Stimulated activated CD4-positive, alpha-beta T cell treated with anti-CD3 and anti-CD28 coated beads, TNF-alpha, amount 100 ng/mL, for 24 hours (primary cell): ENCODE measurements around the gene DNAJA3.

Experiments used
- DNase-seq, 3 experiments: peaks; one replicate each; pipeline ENCODE4 v3.0.0-alpha.2; 2020; ENCODE audit warnings: low read depth in 3 of 3

DNAJA3 gene

GRCh38 chr16:4433914-4434787 lies 8.5 kb downstream of the DNAJA3 start:
- no peak for DNase-seq

- DNase-seq: no peak
Measured at GRCh38 chr16:4435337-4436067, 9.8 kb downstream of the DNAJA3 start.

- DNase-seq: no peak
Measured at GRCh38 chr16:4437366-4437765, 11.7 kb downstream of the DNAJA3 start.

GRCh38 chr16:4442371-4442770 lies 16.7 kb downstream of the DNAJA3 start:
- DNase-seq: no peak

GRCh38 chr16:4443271-4443670 lies 17.6 kb downstream of the DNAJA3 start:
- DNase-seq: no peak

- no peak for DNase-seq
Measured at GRCh38 chr16:4443986-4444385, 18.3 kb downstream of the DNAJA3 start.

- no peak for DNase-seq
Measured at GRCh38 chr16:4450430-4450829, 24.8 kb downstream of the DNAJA3 start.

GRCh38 chr16:4450931-4451519 lies 25.4 kb downstream of the DNAJA3 start:
- no peak for DNase-seq

- DNase-seq: no peak
Measured at GRCh38 chr16:4452674-4453073, 27.0 kb downstream of the DNAJA3 start.

GRCh38 chr16:4454623-4455022 lies 29.0 kb downstream of the DNAJA3 start:
- no peak for DNase-seq

- DNase-seq: no peak
Measured at GRCh38 chr16:4455081-4455480, 29.4 kb downstream of the DNAJA3 start.

GRCh38 chr16:4455951-4456350 lies 30.3 kb downstream of the DNAJA3 start:
- DNase-seq: no peak

GRCh38 chr16:4460936-4461249 lies 35.2 kb downstream of the DNAJA3 start:
- DNase-seq: no peak

GRCh38 chr16:4461250-4462085 lies 35.8 kb downstream of the DNAJA3 start:
- no peak for DNase-seq

GRCh38 chr16:4463522-4464163 lies 38.0 kb downstream of the DNAJA3 start:
- no peak for DNase-seq

GRCh38 chr16:4465977-4466779 lies 40.5 kb downstream of the DNAJA3 start:
- DNase-seq: peak; percentile 9 to 50 (median 33)

GRCh38 chr16:4467916-4468315 lies 42.2 kb downstream of the DNAJA3 start:
- DNase-seq: no peak

GRCh38 chr16:4468972-4469371 lies 43.3 kb downstream of the DNAJA3 start:
- no peak for DNase-seq

- no peak for DNase-seq
Measured at GRCh38 chr16:4471869-4472268, 46.2 kb downstream of the DNAJA3 start.

- no peak for DNase-seq
Measured at GRCh38 chr16:4472880-4473279, 47.2 kb downstream of the DNAJA3 start.
